Cardiac fibroblast (primary cell): ENCODE data around the gene EGFL7.
A peak's percentile ranks its signal among the peaks of the same experiment; 100 is the strongest.

Experiments
- DNase-seq, 2 donors: peaks; one replicate each; pipeline versions ENCODE4 v3.0.0 to v3.0.0-alpha.2; 2010; ENCODE audit warnings: low read depth in 2 of 2
- H3K4me3 ChIP-seq, 2 donors: replicated peaks in 1 of 2; 1 replicate in 1 of 2; 2 replicates in 1 of 2; pipeline ENCODE4 v1.5.1; 2011; ENCODE audit warnings: low read depth in 2 of 2, low read length in 2 of 2, mild to moderate bottlenecking in 2 of 2, moderate library complexity in 1 of 2
- CTCF ChIP-seq: IDR thresholded peaks from one replicate; pipeline ENCODE4 v1.5.1; 2011; ENCODE audit warnings: low read depth, mild to moderate bottlenecking, low read length, inconsistent platforms

The EGFL7 gene

DNA sequence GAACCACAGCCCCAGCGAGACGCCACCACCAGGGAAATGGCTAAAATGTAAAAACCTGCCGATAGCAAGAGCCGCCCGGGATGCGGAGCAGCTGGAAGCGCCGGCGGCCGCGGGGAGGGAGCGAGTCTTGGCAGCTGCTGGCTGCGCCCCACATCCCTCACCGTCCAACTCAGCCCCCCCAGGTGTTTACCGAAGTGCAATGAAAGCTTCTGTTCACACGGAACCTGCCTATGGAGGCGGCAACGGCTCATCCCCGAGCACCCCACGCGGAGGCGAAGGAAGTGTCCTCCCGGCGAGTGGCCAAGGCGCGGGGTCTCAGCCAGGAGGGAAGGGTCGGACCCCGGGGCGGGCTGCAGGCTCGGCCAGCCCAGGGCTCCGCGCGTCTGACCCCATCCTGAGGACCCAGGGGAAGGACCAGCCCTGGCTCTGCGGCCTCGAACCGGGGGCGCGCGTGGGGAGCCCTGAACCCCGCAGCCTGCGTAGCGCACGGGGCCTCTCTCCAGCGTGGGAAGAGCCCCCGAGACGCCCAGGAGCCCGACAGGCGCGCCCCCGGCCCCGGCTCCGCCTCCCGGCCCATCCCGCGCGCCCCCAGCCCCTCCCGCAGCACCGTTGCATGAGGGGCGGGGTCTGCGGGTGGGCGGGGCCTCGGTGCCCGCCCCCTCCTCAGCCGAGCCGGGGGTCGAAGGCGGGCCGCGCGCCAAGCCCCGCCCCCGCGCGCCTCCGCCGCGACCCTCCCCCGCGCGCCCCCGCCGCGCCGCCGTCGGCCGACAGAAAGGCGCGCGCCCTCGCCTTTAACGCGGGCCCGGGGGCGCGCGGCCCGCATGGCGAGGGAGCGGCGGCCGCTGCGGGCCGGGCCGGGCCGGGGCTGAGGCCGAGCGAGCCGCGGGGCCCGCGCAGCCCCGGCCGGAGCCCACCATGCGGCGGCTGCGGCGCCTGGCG, 49.3 kb downstream of the EGFL7 start, which contains the start of gene DIPK1B:
Gene DIPK1B (plus strand): TSS at position 822 of the 939 bp plus-strand sequence. CDS start 94 bp downstream, at position 916.
- no peak for DNase-seq
- H3K4me3 ChIP-seq = peak within 1 kb of the TSS; percentile 52 to 54
- no peak for TF ChIP-seq CTCF

DNA sequence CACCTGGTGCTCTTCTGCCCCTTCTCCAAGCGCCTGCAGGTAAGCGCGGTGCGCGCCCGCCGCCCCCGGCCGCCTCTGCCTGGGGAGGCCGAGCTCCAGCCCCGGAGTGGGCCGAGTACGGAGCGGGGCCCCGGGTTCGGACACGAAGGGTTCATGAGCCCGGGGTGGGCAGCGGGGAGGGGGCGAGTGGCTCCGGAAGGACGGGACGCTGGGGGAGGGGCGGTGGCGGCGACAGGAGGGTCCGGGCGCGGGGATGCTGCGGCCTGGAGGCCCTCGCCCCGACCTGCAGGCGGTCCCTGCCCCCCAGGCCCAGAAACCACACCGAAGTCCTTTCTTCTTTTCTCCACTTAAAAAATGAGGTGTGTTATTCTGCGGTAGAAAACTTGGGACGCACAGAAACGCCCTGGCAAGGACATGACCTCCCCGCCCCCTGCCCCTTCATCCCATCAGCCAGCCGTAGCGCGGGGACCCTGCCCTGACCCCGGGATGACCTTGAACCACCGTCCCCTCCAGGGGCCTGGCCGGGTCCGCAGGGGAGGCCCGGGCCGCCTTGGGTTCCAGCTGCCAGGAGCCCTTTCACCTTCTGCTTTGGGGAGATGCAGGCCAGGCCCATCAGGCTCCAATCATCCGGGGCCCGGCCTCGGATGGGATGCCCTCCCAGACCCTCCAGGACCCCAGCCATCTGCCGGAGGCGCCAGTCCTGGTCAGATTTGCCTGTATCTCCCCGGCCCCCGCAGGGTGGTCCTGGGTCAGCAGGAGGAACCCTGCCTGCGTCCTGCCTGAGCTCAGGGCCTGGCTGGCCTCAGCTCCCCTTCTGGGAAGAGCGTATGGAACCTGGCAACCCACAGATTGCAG, 50.2 kb downstream of the EGFL7 start:
- no peak for DNase-seq
- no peak for TF ChIP-seq CTCF
- peak overlapping the region; percentile 52 to 54 for H3K4me3 ChIP-seq

DNA sequence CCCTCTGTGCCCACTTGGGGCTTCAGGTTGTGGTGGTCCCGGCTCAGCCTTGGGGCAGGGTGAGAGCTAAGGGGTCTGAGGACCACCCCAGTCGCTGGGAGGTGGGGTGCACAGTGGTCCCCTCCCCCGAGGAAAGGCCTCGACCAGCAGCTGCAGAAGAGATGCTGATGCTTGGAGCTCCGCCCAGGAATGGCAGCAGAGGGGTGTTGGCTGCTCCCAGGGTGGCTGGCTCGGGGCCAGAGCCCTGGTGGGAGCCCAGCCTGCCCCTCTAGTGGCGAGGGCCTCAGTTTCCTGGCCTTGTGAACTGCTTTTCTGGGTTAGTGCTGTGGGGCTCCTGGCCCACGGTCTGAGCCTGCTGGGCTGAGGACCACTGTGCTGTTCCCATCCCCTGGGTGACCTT, 50.8 kb downstream of the EGFL7 start:
- peak in 1 of 2 donors; percentile 43 for DNase-seq
- H3K4me3 ChIP-seq = peak overlapping the region; percentile 52 to 54
- no peak for TF ChIP-seq CTCF

GRCh38 chr9:136714096-136714892, 51.6 kb downstream of the EGFL7 start:
- no peak for TF ChIP-seq CTCF
- peak; percentile 46 to 56 for DNase-seq
- H3K4me3 ChIP-seq = no peak overlapping the region

DNA sequence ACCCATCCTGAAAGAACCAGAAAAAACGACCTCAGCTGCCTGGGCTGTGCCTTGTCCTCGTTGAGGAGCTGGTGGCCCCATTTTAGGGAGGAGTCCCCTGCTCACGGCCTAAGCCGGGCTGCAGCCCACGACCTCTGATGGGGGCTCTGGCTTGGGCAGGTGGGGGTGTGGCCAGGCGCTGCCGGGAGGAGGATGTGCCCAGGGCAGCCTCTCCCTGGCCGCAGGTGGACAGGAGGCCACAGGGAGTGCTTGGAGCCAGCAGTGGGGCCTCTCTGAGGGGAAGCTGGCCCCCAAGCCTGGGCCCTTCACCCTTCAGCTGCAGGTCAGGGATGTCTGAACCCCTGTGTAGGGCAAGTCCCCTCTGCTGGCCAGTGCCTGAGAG, 52.2 kb downstream of the EGFL7 start:
- H3K4me3 ChIP-seq = no peak overlapping the region
- no peak for DNase-seq
- TF ChIP-seq CTCF = no peak

GRCh38 chr9:136717399-136717798, 54.7 kb downstream of the EGFL7 start:
- TF ChIP-seq CTCF = no peak
- DNase-seq = no peak

More at GRCh38 chr9:136717399-136717798, 54.7 kb downstream of the EGFL7 start:
- no peak overlapping the region for H3K4me3 ChIP-seq
